AG20443 (cell line): ENCODE results near the gene LRRC27.
A peak's percentile ranks its signal among the peaks of the same experiment; 100 is the strongest.

Experiments used
- DNase-seq: peaks from one replicate; pipeline ENCODE4 v3.0.0; 2012; ENCODE audit warnings: low spot score, mixed read lengths

The LRRC27 gene

DNA sequence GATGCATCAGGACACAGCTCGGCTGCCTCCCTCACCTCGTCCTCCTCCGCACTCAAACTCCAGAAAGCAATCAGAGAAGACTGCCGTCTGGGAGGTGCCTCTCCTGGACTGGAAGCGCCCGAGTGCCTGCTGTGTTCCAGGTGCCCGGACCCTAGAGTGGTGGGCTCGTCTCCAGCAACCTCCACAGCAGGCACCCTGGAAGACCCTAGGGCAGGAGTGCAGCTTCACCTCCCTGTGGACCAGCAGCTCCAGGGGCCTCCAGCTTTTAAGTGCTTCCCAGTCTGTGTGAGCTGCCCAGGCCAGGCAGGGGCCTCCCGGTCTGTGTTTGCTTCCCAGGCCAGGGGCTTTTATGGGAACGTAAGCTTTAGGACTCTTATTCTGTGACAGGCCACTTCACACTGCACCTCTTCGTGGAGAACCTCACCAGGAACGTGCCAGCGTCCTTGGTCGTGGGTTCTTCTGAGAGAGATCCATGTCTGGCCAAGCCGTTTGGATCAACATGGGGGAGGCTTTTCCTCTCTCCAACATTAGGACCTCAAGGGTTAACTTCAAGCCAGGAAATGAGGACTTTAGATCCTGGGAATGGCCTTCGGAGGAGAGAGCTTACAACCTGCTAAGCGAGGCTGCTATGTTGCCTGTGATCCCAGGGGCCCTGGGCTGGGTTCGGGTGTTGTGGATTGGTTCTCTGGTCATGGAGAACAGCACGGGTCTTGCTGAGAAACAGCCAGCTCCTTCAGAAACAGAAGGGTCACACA, 59.1 kb downstream of the LRRC27 start:
- DNase-seq, result no peak

DNA sequence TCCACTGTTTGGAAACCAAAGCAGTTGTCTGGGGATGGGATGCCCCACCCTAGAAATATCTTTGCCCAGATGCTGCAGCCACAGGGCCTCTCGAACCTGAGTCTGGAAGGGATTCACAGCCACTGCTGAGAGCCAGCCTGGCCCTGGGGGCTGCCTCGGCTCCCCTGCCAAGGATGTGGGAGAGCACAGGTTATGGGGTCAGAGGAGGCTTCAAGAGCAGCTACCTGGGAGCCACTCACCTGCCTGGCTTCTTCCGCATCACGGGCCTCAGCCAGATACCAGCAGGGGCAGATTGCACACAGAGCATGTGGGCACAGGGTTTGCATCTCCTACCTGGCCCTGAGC, 59.7 kb downstream of the LRRC27 start:
- DNase-seq, result no peak

DNA sequence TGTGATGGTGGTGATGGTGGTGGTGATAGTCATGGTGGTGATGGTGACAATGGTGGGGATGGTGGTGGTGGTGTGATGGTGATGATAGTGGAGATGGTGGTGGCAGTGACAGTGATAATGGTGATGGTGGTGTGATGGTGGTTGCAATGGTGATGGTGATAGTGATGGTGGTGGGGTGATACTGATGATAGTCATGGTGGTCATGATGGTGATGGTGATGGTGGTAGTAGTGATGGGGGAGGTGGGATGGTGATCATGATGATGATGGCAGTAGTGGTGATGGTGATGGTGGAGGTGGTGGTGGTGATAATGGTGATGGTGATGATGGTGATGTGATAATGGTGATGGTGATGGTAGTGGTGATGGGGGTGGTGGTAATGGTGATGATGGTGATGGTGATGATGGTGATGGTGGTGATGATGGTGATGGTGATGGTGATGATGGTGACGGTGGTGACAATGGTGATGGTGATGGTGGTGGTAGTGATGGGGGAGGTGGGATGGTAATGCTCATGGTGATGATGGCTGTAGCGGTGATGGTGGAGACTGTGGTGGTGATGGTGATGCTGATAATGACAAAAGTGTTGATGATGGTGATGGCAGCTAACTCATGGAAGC, 60.3 kb downstream of the LRRC27 start:
- DNase-seq, result no peak

DNA sequence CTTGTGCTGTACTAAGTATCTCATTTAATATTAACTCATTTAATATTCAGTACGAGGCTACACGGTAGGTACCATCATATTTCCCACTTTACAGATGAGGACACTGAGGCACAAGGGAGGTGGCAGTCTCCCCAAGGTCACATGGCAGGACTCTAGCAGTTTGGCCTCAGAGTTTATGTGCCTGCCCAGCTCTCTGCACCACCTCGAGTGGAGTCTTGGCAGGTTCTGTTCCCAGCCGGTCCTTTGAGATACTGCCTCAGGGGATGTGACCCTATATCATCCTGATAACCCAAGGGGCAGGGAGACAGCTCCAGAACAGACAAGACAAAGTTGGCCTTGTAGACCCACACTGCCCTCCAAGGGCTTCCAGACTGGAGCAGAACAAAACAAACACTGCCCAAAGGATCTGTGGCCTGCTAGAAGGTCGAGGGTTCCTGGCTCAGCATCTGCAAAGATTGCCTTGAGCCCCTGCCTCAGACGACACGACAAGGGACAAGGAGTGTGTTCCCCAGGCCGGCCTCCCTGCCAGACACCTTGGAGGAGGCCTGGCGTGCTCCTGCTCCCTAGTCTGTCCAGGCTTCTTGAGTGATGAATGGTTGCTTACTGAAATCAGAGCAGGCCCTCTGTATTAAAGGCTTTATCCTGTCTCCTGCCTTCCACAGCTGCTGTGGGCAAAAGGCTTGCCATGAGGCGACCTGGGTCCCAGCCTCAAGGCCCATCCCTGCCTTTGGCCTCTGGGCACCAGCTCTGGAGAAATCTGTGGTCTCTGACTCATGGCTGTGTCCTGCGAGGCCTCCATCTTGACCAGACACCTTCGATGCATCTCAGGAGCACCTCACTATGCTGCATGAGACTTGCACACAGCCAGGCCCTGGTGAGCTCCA, 61.1 kb downstream of the LRRC27 start:
- DNase-seq, result peak; percentile 57

DNA sequence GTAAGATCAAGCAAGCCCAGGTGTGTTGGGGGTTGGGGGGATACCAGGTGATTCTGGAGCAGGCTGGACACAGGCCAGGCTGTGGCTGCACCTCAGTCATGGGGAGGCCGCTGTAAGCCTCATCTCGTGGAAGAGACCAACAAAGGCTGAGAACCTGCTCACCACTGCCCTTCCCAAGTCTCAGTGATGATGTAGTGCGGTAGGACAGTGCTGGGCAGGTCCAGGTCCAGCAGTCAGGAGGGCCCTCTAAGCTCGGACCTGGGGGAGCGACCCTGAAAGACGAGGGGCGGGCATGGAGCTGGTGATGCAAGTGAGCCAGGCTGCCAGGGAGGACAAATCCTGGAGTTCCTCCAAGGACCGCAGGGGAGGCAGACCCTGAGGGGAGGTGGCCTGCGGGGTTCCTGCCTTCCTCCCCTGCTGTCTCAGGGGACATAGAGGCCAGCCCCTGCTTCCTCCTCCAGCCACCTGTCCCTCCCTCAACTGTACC, 61.7 kb downstream of the LRRC27 start:
- no peak for DNase-seq

DNA sequence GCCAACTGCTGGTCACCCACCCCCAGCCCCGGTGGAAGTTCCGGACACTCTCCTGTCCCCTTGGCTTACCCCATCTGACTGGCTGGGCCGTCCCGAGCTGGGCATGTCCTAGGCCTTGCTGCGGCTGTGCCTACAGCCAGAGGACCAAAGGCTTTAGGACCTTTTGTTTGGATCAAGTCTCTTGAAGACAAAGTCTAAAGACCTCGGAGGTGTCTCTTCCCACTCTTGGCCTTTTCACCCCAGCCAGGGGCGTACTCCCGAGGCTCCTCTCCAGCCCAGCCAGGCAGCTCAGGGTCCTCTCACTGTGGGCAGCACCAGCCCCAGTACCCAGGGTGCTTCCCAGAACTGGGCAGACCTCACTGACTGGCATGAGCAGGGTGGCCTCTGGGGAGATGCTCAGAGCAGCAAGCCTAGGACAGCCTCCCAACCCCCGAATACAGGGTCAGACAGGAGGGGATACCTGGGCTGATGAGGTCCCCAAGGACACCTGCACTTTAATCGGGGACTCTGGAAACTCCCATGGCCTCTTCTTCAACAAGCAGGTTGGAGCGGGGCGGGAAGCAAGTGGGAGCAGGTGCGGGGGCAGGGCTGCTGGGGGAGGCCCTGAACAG, 62.3 kb downstream of the LRRC27 start:
- no peak for DNase-seq

DNA sequence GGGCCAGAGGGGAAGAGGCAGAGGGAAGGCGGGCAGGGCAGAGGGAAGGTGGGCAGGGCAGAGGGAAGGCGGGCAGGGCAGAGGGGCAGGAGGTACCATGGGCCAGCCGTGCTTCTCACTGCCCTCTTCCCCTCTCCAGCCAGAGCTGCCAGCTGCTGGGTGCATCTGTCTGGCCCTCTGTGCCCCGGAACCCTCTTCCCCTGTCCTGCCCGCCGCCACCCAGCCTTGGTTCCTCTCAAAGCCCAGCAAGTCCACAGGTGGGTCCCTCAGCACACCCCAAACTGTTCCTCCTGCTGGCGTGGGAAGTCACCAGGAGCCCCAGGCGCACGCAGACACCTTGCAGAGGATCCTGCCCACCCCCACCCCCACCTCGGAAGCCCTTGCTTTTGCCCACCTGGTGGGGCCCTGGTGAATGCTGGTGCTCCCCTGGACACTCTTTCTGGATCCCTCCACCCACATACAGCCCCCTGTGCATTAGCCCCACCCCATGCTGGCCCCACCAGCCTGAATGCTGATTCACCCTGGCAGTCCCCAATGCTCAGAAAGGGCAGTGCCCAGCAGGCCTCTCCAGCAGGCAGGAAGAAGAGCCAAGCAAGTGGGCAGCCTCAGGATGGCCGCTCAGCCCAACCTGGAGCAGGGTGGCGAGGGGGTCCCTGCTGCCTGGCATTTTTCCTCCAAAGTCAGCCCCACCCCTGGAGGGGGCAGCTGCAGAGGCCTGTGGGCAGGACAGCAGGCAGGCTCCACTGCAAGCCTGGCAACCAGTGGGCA, 63.1 kb downstream of the LRRC27 start:
- DNase-seq, result no peak

DNA sequence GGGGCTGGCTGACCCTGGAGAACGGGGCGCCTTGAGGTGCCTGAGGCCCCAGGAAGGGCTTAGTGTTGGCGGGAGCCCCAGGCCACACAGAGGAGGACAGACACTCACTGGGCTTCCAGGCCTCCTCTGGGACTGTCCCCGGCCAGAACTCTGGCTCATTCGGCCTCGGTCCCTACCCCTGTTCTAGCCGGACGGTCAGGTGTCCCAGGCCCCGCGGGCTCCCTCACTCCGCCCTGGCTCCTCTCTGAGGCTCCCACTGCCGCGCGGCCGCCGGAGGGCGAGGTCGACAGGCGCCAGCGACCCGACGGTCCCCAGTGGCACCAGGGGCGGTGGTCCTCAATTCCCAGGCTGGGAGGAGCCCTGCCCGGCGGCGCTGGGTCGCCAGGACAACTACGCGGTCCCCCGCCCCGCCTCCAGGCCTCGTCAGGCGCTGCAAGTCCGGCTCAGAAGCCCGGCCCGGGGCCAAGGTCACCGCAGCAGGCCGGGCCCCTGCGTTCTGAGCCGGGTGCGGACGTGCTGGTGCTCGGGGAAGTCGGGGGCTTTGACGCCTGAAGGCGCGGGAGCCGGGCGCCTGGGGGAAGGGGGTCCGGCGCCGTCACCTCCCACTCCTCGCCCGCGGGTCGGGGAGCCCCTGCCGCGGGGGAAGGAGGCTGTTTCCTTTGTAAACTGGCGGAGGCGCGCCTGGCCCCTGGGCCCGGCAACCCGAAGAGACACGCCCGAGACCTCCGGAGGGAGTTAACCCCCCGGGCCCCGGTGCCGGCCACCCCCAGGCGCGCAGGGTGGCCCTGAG, 63.9 kb downstream of the LRRC27 start:
- peak; percentile 72 for DNase-seq

DNA sequence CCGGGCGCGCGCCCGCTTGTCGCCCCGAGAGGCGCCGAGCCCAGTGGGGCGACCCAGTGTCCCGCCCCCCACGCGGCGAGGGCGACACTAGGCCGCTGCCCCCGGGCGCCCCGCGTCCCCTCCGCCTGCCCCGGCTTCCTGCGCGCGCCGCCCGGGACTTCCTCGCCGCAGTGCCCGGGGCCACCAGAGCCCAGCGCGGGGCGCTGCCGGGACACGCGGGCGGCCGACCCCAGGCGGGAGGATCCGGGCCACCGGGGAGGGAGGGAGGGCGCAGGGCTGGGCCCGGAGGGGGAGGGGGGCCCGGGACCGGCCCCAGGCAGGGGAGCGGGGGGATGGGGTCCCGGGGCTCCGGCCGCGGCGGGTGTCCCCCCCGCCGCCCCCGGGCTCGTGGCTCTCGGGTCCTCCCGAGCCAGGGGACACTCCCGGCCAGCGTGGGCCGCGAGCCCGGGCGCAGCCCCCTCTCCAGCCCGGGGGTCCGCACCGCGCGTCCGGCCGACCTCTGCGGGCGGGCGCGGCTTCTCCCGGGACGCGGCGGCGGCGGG, 64.6 kb downstream of the LRRC27 start:
- peak; percentile 86 for DNase-seq

DNA sequence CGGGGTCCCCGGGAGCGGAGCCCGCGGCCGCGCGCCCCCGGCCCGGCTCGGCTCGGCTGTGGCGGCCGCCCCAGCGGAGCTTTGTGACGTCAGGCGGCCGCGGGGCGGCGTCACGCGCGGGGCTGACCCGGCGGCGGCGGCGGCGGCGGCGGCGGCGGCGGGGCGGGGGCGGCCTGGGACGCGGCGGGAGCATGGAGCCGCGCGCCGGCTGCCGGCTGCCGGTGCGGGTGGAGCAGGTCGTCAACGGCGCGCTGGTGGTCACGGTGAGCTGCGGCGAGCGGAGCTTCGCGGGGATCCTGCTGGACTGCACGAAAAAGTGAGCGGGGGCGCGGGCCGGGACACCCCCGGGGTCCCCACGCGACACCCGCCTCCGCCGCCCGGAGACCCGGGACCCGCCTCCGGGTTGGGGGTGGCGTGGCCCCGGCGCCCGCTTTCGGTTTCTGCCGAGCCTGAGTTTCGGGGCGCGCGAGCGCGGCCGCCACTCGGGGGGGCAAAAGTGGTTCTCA, 65.1 kb downstream of the LRRC27 start, which contains the start of gene PWWP2B:
Gene PWWP2B (plus strand): TSS at position 165 of the 506 bp plus-strand sequence. CDS start 27 bp downstream, at position 192.
- peak; percentile 84 for DNase-seq

DNA sequence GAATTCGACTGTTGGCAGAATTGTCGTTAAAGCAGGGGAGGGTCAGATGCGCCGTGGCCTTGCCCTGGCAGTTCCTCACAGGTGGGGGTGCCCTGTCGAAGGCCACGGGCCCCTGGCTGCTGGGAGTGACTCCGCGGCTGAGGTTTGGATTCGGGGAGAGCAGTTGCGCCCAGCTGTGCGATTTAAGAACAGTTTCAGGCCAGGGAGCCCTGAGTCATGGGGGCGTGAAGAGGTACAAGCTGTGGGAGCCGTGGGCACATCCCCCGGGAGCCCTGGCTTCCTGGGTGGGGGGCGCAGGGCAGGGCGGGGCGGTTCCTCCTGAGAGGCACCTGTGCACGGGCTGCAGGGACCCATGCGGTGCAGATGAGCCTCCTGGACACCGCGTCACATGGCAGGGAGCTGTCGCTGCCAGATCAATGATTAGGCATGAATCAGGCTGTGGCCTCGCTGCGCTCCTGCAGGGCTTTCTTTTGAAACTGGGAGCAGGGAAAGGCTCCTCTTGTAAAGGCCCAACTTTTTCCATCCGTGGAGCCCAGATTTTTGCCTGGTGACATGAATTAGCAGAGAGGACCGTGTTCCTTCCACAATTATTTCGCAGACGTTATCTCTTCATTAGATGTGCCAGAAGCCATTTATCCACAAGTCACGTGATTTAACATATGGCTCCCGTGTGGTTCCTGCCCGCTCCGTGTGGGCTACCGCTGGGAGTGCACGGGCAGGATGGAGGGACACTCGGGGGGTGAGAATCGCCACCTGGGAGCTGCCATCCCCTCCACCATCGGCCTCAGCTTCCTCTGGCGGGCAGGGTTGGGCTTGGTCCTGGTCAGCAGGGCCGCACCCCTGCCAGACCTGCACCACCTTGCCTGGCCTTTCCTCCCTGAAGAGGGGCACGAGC, 65.9 kb downstream of the LRRC27 start:
- DNase-seq, result peak; percentile 73

DNA sequence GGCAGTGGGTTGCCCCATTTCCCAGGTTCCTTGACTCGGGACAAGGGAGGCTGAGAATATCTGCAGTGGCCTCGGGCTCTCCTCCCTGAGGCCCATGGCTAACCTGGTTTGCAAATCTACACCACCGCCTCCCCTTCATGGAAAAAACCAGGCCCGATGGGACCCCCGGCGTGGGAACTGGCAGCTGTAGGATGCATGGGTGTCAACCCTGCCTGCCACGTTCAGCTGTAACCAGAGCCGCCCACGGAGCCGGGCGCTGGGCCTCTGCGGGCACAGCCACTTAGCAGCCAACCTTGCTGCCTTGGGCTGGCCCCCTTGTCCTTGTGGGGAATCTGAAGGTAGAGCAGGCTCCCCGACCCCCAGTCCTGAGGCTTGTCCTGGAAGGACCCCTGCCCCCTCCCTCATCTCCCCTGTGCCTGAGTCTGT, 66.6 kb downstream of the LRRC27 start:
- no peak for DNase-seq

DNA sequence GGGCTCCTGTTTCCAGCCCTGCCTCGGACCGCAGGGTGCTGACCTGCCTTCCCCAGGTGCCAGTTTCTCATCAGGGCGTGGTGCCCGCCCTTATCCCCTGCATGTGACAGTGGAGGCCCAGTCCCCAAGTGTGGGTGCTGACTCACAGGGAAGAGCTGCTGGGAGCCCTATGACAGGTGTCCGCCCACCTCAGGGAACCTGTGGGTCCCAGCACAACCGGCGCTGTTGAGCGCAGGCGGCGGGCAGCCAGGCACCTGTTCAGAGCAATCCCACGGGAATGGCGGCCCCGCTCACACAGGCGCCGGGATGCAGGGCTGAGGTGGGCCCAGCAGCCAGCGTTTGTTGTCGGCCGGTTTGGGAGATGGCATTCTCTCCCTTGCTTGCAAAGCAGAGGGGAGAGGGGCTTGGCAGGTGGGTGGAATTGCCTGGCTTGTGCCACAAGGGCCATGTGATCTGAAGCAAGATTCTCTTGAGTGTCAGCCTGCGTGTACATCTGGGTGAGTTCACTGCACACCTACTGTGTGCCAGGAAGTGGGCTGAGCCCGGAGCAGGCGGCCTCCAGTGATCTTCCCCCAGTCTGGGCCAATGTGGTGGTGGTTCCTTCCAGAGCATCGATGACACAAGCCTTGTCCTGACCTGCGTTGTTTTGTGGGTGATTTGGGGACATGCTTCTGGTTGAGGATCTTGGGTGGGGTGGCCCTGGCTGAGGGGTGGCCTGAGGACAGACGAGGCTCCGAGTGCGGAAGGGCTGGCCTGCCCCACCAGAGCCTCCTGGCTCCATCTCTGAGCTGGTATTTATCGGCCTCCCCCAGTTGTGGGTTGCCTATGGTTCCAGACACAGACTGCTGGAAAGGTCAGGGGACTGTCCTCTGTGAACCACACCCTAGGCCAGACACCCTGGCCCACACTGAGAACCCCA, 67.4 kb downstream of the LRRC27 start:
- DNase-seq, result no peak

DNA sequence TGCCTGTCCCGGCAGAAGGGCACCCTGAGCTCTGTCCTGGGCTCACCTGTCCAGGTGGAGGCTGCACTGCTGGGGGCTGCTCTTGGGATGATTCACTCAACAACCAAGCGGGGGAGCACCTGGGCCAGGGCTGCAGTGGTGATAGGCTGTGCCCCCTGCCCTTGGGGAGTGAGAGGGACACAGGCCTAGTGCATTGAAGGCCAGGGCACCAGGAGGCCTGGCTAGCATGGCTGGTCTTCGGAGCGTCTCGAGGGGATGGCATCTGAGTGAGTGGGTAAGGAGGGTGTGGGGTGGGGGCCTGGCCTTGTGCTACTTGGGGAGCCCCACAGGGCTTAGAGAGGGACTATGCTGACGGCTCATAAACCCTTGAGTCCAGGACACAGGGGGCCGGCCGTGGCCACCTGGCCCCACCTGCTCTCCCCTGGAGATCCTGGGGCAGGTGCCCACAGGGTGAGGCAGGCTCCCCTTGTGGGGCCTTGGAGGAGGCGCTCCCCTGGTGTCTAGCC, 68.1 kb downstream of the LRRC27 start:
- DNase-seq, result no peak

DNA sequence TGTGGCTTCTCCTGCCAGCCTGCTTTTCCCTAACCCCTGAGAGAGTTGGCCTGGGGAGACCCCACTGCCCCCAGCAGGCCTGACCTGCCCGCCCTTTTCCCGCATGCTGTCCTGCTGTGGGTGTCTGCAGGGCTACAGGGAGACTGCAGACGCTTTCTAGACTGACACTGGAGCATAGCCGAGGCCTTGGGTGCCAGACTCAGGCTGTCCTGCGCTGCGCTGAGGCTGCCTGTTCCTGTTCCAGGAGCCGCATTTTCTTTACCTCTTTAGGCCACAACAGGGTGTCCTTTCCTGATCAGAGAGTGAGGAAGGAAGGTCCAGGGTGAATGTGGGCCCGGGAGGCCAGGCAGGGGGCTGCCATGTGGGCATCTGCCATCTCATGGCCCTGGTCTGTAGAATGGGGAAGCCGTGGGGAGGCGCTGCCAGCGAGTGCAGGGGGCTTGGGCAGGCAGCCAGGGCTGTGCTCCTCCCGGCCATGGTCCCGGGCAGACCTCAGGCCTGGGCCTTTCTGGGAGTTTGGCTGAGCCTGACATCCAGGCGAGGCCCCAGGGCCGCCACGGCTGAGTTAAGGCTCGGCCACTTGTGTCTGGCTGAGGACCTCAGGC, 68.7 kb downstream of the LRRC27 start:
- no peak for DNase-seq

DNA sequence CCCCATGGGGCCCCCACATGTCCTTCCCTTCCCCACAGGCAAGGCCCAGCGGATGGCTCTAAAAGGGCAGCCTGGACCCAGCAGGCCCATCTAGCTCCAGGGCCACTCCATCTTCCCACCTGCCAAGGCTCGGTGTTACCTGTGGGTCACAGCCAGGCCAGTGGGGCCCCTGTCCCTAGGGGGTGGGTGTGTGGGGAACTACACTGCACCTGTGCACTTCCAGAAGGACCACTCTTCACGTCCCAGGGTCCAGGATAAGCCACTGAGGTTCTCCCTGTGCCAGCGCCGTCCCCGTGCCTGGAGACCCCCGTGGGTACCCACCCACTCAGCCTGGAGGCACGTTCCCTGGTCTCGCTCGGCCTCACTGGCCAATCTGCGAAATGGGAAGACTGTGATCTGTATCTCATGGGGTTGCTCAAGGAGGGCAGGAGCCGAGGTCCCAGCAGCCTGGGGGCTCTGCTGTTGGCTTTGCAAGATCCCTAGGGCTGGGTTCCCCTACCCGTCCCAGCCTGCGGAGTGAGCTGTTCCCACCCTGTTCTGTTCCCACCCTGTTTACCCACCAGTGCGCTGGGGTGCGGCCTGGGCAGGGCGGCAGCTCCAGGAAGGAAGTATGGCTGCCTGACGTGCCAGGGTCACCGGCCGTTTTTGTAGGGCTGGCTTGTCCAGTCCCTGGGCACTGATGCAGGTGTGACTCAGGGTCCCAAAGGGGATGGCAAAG, 69.6 kb downstream of the LRRC27 start:
- DNase-seq, result no peak
